HL-60/S4 treated with phorbol 12-myristate 13-acetate at 8.2 ng/mL for 4 days and 3 days (cell line): ENCODE results near the gene TP53TG3.
"Not testable (repeated sequence)": the region's sequence is repeated elsewhere in the genome, so short reads cannot be mapped to it uniquely, and the experiment has no call there.

Experiments used
- in situ Hi-C: fragments of 300-500 bp; cut with MboI; formaldehyde crosslinking; loops from 2 replicates; pipeline ENCODE4 v1.15.0; 2022; ENCODE audit warnings: low sequenced_read_pairs

TP53TG3 gene

GRCh38 chr16:32676065-32676464, at the start of gene TP53TG3:
Gene TP53TG3, minus strand, starts transcription at chr16:32676165. Its CDS starts 68 bp downstream, at chr16:32676097.
- in situ Hi-C loops, result not testable (repeated sequence)

GRCh38 chr16:32650876-32651275, 25.1 kb downstream of the TP53TG3 start:
- in situ Hi-C loops, result not testable (repeated sequence)

DNA sequence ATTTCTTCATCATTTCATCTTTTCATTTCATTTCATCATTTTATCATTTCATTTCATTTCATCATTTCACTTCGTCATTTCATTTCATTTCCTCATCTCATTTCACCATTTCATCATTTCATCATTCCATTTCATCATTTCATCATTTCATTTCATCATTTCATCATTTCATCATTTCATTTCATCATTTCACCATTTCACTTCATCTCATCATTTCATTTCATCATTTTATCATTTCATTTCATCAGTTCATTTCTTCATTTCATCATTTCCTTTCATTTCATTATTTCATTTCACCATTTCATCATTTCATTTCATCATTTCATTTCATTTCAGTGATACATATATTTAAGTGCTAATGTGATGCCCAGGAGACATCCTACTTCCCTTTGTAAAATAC, 28.4 kb downstream of the TP53TG3 start:
- in situ Hi-C loops, result not testable (repeated sequence)

- in situ Hi-C loops, result not testable (repeated sequence)
Observed at GRCh38 chr16:32646780-32647179, 29.2 kb downstream of the TP53TG3 start.

GRCh38 chr16:32646177-32646576, 29.8 kb downstream of the TP53TG3 start:
- in situ Hi-C loops, result not testable (repeated sequence)

DNA sequence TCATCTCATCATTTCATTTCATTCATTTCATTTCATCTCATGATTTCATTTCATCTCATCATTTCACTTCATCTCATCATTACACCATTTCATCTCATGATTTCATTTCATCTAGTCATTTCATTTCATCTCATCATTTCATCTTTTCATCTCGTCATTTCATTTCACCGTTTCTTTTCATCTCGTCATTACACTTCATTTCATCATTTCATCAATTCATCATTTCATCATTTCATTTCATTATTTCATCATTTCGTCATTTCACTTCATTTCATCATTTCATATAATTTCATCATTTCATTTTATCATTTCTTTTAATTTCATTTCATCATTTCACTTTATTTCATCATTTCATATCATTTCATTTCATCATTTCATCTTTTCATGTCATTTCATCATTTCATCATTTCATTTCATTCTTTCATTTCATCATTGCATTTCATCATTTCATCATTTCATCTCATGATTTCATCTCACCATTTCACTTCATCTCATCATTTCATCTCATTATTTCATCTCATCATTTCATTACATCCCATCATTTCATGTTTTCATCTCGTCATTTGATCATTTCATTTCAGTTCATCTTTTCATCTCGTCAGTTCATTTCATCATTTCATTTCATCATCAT, 30.6 kb downstream of the TP53TG3 start:
- in situ Hi-C loops, result not testable (repeated sequence)

DNA sequence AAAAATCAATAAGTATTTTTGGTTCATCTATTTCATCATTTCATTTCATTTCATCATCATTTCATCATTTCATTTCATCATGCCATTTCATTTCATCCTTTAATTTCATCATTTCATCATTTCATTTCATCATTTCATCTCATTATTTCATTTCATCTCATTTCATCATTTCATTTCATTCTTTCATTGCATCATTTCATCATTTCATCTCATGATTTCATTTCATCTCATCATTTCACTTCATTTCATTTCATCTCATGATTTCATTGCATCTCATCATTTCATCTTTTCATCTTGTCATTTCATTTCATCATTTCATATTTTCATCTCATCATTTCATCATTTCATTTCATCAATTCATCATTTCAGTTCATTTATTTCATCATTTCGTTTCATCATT, 31.2 kb downstream of the TP53TG3 start:
- in situ Hi-C loops, result not testable (repeated sequence)

GRCh38 chr16:32637614-32638013, 38.4 kb downstream of the TP53TG3 start:
- in situ Hi-C loops, result not testable (repeated sequence)

DNA sequence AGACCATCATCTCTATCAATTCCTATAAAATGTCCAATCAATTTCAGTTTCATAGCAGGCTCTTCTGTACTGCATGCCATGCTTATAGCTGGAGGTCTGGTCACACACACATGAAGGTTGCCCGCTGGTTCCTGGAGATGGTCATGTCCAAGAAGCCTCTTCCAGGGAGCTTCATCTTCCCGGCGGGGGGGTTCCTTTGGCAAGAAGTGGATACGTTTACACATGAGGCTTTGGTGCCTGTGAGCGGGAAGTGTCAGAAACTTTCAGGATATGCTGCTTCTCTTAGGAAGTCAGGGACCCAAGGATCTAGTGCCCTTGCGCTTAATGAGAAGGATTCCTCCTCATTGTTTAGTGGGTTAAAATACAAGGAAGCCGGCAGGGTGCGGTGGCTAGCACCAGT, 43.9 kb downstream of the TP53TG3 start:
- in situ Hi-C loops, result not testable (repeated sequence)
